Stomach (tissue), 4 donors: Measurements from ENCODE around the gene HSPG2.

Experiments
- EP300 ChIP-seq: sonication (generic); formaldehyde crosslinking; IDR thresholded peaks from one replicate; pipeline ENCODE4 v1.6.1; 2017; ENCODE audit warnings: antibody characterized with exemption
- POLR2A ChIP-seq, 4 donors: fragments of 450-650 bp; IDR thresholded peaks; one replicate each; pipeline ENCODE4 v1.6.1; 2016; ENCODE audit warnings: antibody characterized with exemption in 4 of 4, control low read depth in 2 of 4, mild to moderate bottlenecking in 1 of 4, moderate library complexity in 1 of 4
- POLR2AphosphoS5 ChIP-seq, 3 donors: sonication (generic); formaldehyde crosslinking; IDR thresholded peaks; one replicate each; pipeline ENCODE4 v1.6.1; 2016; ENCODE audit warnings: antibody characterized with exemption in 3 of 3
- TF ChIP-seq, protein P1 (sequence below), 7 experiments: fragments of 450-650 bp in 4 of 7; fragments of 200-600 bp in 3 of 7; sonication (generic) in 3 of 7; IDR thresholded peaks; one replicate each; pipeline ENCODE4 v1.5.1; 2016 to 2019; ENCODE audit warnings: antibody characterized with exemption in 7 of 7, control low read depth in 2 of 7, mild to moderate bottlenecking in 1 of 7

- TF ChIP-seq POLR2A (IDR thresholded peaks at IDR 0.05), result no peak
- no peak for TF ChIP-seq POLR2AphosphoS5 (IDR thresholded peaks at IDR 0.05)
- TF ChIP-seq, protein P1, sequence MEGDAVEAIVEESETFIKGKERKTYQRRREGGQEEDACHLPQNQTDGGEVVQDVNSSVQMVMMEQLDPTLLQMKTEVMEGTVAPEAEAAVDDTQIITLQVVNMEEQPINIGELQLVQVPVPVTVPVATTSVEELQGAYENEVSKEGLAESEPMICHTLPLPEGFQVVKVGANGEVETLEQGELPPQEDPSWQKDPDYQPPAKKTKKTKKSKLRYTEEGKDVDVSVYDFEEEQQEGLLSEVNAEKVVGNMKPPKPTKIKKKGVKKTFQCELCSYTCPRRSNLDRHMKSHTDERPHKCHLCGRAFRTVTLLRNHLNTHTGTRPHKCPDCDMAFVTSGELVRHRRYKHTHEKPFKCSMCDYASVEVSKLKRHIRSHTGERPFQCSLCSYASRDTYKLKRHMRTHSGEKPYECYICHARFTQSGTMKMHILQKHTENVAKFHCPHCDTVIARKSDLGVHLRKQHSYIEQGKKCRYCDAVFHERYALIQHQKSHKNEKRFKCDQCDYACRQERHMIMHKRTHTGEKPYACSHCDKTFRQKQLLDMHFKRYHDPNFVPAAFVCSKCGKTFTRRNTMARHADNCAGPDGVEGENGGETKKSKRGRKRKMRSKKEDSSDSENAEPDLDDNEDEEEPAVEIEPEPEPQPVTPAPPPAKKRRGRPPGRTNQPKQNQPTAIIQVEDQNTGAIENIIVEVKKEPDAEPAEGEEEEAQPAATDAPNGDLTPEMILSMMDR (IDR thresholded peaks at IDR 0.05), result no peak
- TF ChIP-seq EP300, result no peak
Measured at GRCh38 chr1:21914880-21915640, 22.1 kb downstream of the HSPG2 start.
